Measurements from ENCODE around the gene RIPK3.
"Not testable (repeated sequence)": the region's sequence is repeated elsewhere in the genome, so short reads cannot be mapped to it uniquely, and the experiment has no call there.

RIPK3 gene

GRCh38 chr14:24343795-24344660, 4.2 kb upstream of the RIPK3 start:
- peak in 1 of 2 donors; percentile 23 for DNase-seq

GRCh38 chr14:24342889-24343288, 3.1 kb upstream of the RIPK3 start:
- DNase-seq, result no peak

DNA sequence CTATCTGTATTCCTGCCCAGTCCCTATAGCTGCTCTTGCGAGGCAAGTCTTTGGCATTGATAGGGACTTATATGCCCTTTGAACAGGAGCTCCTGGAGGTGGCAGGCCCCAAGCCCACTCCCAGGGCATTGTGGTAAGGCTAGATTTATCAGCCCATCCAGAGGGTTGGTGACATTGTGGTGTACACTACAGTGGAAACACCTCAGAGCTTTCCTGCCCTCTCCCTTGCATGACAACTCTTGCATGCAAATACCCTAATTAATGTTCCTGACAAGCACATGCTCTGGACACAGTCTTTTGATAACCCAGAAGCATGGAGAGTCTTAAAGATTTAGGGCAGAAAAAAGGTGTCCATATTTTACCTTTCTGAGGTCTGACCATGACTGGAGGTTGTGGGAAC, 815 bp upstream of the RIPK3 start:
- no peak for DNase-seq

DNA sequence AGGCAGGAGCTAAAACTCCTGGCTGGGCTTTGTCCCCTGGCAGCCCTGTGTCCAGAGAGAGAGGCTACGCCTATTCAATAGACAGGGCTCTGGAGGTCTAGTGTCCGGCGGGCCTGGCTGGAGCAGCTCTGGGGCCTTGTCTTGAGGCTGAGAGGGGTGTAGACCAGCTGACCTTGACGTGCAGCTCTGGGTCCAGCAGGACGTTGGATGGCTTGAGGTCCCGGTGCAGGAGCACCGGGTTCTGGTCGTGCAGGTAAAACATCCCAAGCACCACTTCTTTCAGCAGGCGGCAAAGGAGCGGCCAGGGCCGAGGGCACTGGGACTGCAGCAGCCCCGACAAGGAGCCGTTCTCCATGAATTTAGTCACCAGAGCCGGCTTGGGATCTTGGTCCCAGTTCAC, 948 bp downstream of the RIPK3 start:
- DNase-seq, result no peak

- no peak for DNase-seq
These were observed 2.0 kb downstream of the RIPK3 start for GRCh38 chr14:24337824-24338175.

- no peak for DNase-seq
These were observed 2.5 kb downstream of the RIPK3 start for GRCh38 chr14:24337144-24337823.

- DNase-seq, result no peak
These were observed 4.2 kb downstream of the RIPK3 start for GRCh38 chr14:24335461-24336171.

GRCh38 chr14:24334431-24335291, 5.1 kb downstream of the RIPK3 start, which contains the start of gene ADCY4:
ADCY4 (minus strand) TSS chr14:24335071; CDS start chr14:24334652, 419 bp downstream.
- no peak for DNase-seq

- peak; percentile 63 to 73 for DNase-seq
These were observed 7.4 kb downstream of the RIPK3 start for GRCh38 chr14:24332268-24332993.

DNA sequence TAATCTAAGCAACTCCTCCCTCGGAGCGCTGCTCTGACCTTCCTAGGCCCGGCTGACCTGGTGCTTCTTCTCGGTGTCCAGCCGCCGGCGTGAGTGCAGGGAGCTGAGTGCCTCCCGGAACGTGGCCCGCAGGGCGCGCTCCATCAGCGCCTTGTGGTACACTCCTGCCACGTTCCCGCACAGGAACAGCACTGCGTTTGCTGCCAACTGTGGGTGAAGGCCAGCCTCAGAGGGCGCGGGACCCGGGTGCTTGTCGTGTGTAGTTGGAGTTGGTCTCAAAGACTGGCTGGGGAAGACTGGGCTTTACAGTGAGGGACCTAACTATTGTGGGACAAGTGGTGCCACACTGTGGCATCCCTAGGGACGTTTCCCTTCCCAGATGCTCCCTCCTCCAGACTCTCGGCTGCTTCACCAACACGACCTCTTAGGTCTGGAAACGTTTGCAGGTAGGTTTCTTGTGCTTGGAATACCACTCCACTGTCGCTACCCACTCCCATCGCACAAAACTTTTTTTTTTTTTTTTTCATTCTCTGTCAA, 8.0 kb downstream of the RIPK3 start:
- peak in 1 of 2 donors; percentile 35 for DNase-seq

DNA sequence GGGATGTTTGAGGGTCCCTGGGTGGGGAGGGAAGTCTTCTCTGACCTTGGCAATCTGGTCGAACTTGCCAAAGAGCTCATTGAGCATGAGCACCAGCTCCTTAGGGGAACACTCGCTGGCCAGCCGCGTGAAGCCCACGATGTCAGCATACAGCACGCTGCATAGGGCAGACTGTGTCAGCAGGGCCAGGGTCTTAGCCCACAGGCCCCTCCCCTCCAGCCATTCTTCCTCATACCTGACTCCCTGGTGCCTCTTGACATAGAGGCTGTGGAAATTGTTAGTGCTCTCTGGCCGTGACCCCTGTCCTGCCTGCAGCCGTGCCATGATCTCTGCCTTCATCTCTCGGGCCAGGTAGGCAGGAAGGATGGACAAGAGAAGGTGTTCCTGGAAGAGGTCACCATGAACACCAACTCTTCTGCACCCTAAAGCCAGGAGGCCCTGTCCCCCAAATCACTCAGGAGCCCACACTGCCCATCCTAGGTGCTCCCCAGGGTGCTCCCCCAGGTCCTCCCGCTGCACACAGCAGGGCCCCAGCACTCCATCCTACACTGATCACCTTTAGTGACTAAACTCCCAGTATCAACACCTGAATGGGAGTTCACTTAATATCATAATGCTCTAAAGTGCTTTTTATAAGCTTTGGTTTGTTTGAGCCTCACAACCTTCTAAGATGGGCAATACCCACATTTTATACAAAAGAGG, 8.7 kb downstream of the RIPK3 start:
- DNase-seq, result no peak

GRCh38 chr14:24329736-24330135, 10.1 kb downstream of the RIPK3 start:
- peak; percentile 95 to 99 for DNase-seq

- DNase-seq, result no peak
These were observed 10.6 kb downstream of the RIPK3 start for GRCh38 chr14:24329073-24329663.

- DNase-seq, result not testable (repeated sequence)
These were observed 11.9 kb downstream of the RIPK3 start for GRCh38 chr14:24327914-24328313.

DNA sequence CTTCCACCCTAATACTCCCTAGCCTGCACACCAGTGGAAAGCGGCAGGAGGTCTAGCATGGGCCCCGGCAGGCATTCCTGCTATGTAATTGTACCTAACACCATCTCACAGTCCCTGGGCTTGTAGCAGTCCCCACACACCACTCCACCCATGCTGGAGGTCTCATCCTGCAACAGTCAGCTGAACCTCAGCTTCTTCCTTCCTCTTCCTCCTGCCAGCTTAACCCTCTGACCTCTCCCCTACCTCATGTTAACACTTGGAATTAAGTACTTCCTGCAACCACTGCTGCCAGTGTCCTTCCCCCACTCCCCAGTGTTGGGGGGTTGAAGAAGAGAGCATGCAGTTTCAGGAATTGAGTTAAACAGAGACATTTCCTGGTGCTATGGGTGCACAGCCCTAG, 12.5 kb downstream of the RIPK3 start:
- peak; percentile 63 to 66 for DNase-seq

- DNase-seq, result no peak
These were observed 13.8 kb downstream of the RIPK3 start for GRCh38 chr14:24325963-24326362.

- no peak for DNase-seq
These were observed 14.7 kb downstream of the RIPK3 start for GRCh38 chr14:24325041-24325530.

GRCh38 chr14:24324024-24324423, 15.8 kb downstream of the RIPK3 start:
- DNase-seq, result no peak

GRCh38 chr14:24323341-24323740, 16.4 kb downstream of the RIPK3 start:
- no peak for DNase-seq

- no peak for DNase-seq
These were observed 17.1 kb downstream of the RIPK3 start for GRCh38 chr14:24322672-24323071.

All from inflammatory macrophage (primary cell).